ENCODE results near the gene RBP3.

GRCh38 chr10:47388879-47389278, 40.7 kb downstream of the RBP3 start:
- TF ChIP-seq CTCF (IDR thresholded peaks at IDR 0.05) (no peak), POLR2A (IDR thresholded peaks at IDR 0.05) (no peak)

Data from uterus (tissue), 2 donors.